PFSK-1 (cell line): ENCODE data around the gene RELL1.

Experiments
- POLR2AphosphoS5 ChIP-seq: IDR thresholded peaks from 2 replicates; pipeline ENCODE4 v1.6.1; 2012; ENCODE audit warnings: low read depth, mild to moderate bottlenecking, control low read depth, low read length, moderate library complexity
- REST ChIP-seq, 2 experiments: IDR thresholded peaks; 2 replicates each; pipeline versions ENCODE4 v1.6.1 to v1.8.0; 2011 to 2012; ENCODE audit warnings: low read depth in 2 of 2, low read length in 2 of 2, control low read depth in 1 of 2, inconsistent platforms in 1 of 2, mild to moderate bottlenecking in 1 of 2, moderate library complexity in 1 of 2; ENCODE audit not compliant: insufficient read depth in 1 of 2
- TAF1 ChIP-seq: IDR thresholded peaks from 2 replicates; pipeline ENCODE4 v1.6.1; 2012; ENCODE audit warnings: low read length, control low read depth, borderline replicate concordance; ENCODE audit not compliant: insufficient read depth

GRCh38 chr4:37726666-37727065 is 40.5 kb upstream of the RELL1 start:
- TF ChIP-seq POLR2AphosphoS5 (no peak), TAF1 (no peak), REST (IDR thresholded peaks at IDR 0.05; ENCODE audit: insufficient read depth in 1 of 2, low read depth in 2 of 2, low read length in 2 of 2) (no peak)
